HepG2 (cell line): ENCODE measurements around the gene ARMH4. TPM values are rescaled to one million over a fixed set of nuclear protein-coding genes. Genes with fewer than 3 reads are reported as not detected.

Experiments used
- ATAC-seq: fragments of 200-7000 bp; cut with Tn5 transposase; 3 replicates; pipeline ENCODE4 v1.9.1; 2020; ENCODE audit warnings: mild to moderate bottlenecking, moderate library complexity
- BruUV-seq: library from RNA; stranded (reverse); fragments of 400-500 nt; replicated peaks from 2 replicates; lab custom pipeline; 2021; lab: Mats Ljungman, UMichigan
- CTCF ChIA-PET: fragments of 300-600 bp; formaldehyde crosslinking; extraction: SDS; loops from one replicate; lab custom pipeline; 2021; ENCODE audit warnings: low total read pairs, inconsistent platforms, low intra/inter-chr PET ratio; lab: Yijun Ruan, JAX
- POLR2A ChIA-PET: fragments of 350-600 bp; sonication (Branson Sonifier 250); formaldehyde crosslinking; loops from one replicate; lab custom pipeline; 2020; ENCODE audit warnings: antibody characterized with exemption, inconsistent platforms; lab: Yijun Ruan, JAX
- DNase-seq: peaks from one replicate; pipeline ENCODE4 v3.0.0-alpha.2; 2015; ENCODE audit warnings: low spot score
- FAIRE-seq: peaks from 3 replicates; lab custom pipeline; 2011; peaks lifted over from hg19 to GRCh38; lab: Jason Lieb, UNC
- H2AFZ ChIP-seq: one replicate; pipeline ENCODE4 v1.6.1; 2011; ENCODE audit warnings: low read length, inconsistent platforms
- H3K27ac ChIP-seq: fragments of 300-600 bp; 3 replicates; pipeline ENCODE4 v1.8.0; 2011; ENCODE audit warnings: mixed run types, mild to moderate bottlenecking, mixed read lengths, low read length, inconsistent platforms; ENCODE audit not compliant: insufficient read depth; ENCODE audit errors: extremely low read length
- H3K27me3 ChIP-seq, 2 experiments: fragments of 200-600 bp in 1 of 2; 2 replicates in 1 of 2; 3 replicates in 1 of 2; pipeline versions ENCODE4 v1.6.0 to v1.8.0; 2011; ENCODE audit warnings: low read length in 2 of 2, mild to moderate bottlenecking in 2 of 2, moderate library complexity in 2 of 2, inconsistent platforms in 1 of 2; ENCODE audit not compliant: insufficient read depth in 2 of 2, control insufficient read depth in 1 of 2
- H3K36me3 ChIP-seq, 2 experiments: fragments of 200-600 bp in 1 of 2; replicated peaks in 1 of 2; 2 replicates in 1 of 2; 3 replicates in 1 of 2; pipeline versions ENCODE4 v1.5.1 to v1.8.0; 2011; ENCODE audit warnings: low read length in 2 of 2, inconsistent platforms in 1 of 2; ENCODE audit not compliant: insufficient read depth in 2 of 2, control insufficient read depth in 1 of 2
- H3K4me1 ChIP-seq: 2 replicates; pipeline ENCODE4 v1.5.1; 2012; ENCODE audit warnings: low read length, inconsistent platforms; ENCODE audit not compliant: insufficient read depth
- H3K4me2 ChIP-seq: 2 replicates; pipeline ENCODE4 v1.6.0; 2011; ENCODE audit warnings: low read depth, low read length, inconsistent platforms
- H3K4me3 ChIP-seq, 3 experiments: fragments of 200-600 bp in 1 of 3; sonication (generic), shearing (Covaris generic) in 1 of 3; replicated peaks in 1 of 3; 2 replicates each; pipeline ENCODE4 v1.5.1; 2011 to 2016; ENCODE audit warnings: low read length in 3 of 3, inconsistent platforms in 2 of 3, low read depth in 2 of 3, mild to moderate bottlenecking in 2 of 3, control low read depth in 1 of 3, mixed read lengths in 1 of 3; ENCODE audit not compliant: insufficient read depth in 1 of 3
- H3K79me2 ChIP-seq: one replicate; pipeline ENCODE4 v1.6.1; 2011; ENCODE audit warnings: low read length, inconsistent platforms; ENCODE audit not compliant: insufficient read depth
- H3K9ac ChIP-seq: 2 replicates; pipeline ENCODE4 v1.6.0; 2011; ENCODE audit warnings: mild to moderate bottlenecking, low read depth, low read length, inconsistent platforms; ENCODE audit not compliant: insufficient read depth
- H3K9me3 ChIP-seq: 2 replicates; pipeline ENCODE4 v1.5.1; 2012; ENCODE audit warnings: mild to moderate bottlenecking, low read length
- H4K20me1 ChIP-seq: 2 replicates; pipeline ENCODE4 v1.6.0; 2011; ENCODE audit warnings: inconsistent platforms, mild to moderate bottlenecking, low read length, moderate library complexity; ENCODE audit not compliant: insufficient read depth
- CHCHD3 ChIP-seq: sonication (generic); formaldehyde crosslinking; IDR thresholded peaks from 2 replicates; pipeline ENCODE4 v1.8.0; 2022; ENCODE audit warnings: mild to moderate bottlenecking, missing genetic modification reagents, moderate library complexity
- EEA1 ChIP-seq: sonication (generic); formaldehyde crosslinking; IDR thresholded peaks from 2 replicates; pipeline ENCODE4 v1.5.1; 2020; ENCODE audit warnings: mild to moderate bottlenecking, missing genetic modification reagents, borderline replicate concordance
- MATR3 ChIP-seq: sonication (generic); formaldehyde crosslinking; IDR thresholded peaks from 2 replicates; pipeline ENCODE4 v1.4.0; 2020; ENCODE audit warnings: missing genetic modification reagents
- NFKBIZ ChIP-seq: IDR thresholded peaks from 2 replicates; pipeline ENCODE4 v1.6.1; 2018; ENCODE audit warnings: missing genetic modification reagents, missing compliant biosample characterization
- RXRA ChIP-seq: sonication (generic); formaldehyde crosslinking; IDR thresholded peaks from 2 replicates; pipeline ENCODE4 v1.5.1; 2020; ENCODE audit warnings: missing genetic modification reagents
- SMAD1 ChIP-seq: sonication (generic); formaldehyde crosslinking; IDR thresholded peaks from 2 replicates; pipeline ENCODE4 v1.4.0; 2020; ENCODE audit warnings: missing genetic modification reagents, low read depth, mild to moderate bottlenecking, borderline replicate concordance
- SP140L ChIP-seq: sonication (generic); formaldehyde crosslinking; IDR thresholded peaks from 2 replicates; pipeline ENCODE4 v1.4.0; 2020; ENCODE audit warnings: missing genetic modification reagents, borderline replicate concordance
- ZBTB7A ChIP-seq: sonication (generic); formaldehyde crosslinking; IDR thresholded peaks from 2 replicates; pipeline ENCODE4 v1.8.0; 2022; ENCODE audit warnings: mild to moderate bottlenecking, missing genetic modification reagents
- ZNF326 ChIP-seq: sonication (generic); formaldehyde crosslinking; IDR thresholded peaks from 2 replicates; pipeline ENCODE4 v1.4.0; 2020; ENCODE audit warnings: missing genetic modification reagents, borderline replicate concordance
- ZNF550 ChIP-seq: sonication (generic); formaldehyde crosslinking; IDR thresholded peaks from 2 replicates; pipeline ENCODE4 v1.4.0; 2020; ENCODE audit warnings: mild to moderate bottlenecking, missing genetic modification reagents, borderline replicate concordance
- WGBS: methylation state at CpG from one replicate; pipeline ENCODE4 v1.1.6; 2017; ENCODE audit warnings: low lambda C conversion rate; 5-methylcytosine and 5-hydroxymethylcytosine counted together
- in situ Hi-C: cut with HindIII; loops from 2 replicates; pipeline ENCODE4 v1.10.0; 2017; ENCODE audit warnings: low pct_unique_long_range_greater_than_20kb; ENCODE audit not compliant: extremely low pct_ligation_motif_present
- intact Hi-C: fragments of 100-400 bp; cut with micrococcal nuclease; formaldehyde crosslinking; loops from one replicate; pipeline ENCODE4 v1.10.0; 2022; ENCODE audit not compliant: unreplicated experiment
- polyA plus RNA-seq, 8 experiments: library from polyadenylated mRNA; depleted of rRNA in 3 of 8; stranded (reverse) in 7 of 8; unstranded in 1 of 8; fragments of >200 nt; fragmentation: Illumina TruSeq in 4 of 8; extraction: Trizol in 4 of 8; gene quantifications; 2 replicates each; pipeline versions ENCODE4 v1.2.1 to v1.2.3, GENCODE V29; 2011 to 2016; ENCODE audit warnings: low read depth in 4 of 8, missing spikeins in 1 of 8, mixed read lengths in 1 of 8; ENCODE audit not compliant: insufficient read depth in 1 of 8
- total RNA-seq, 5 experiments: library from RNA; depleted of rRNA; stranded (reverse); fragments of >200 nt; fragmentation: Illumina TruSeq; extraction: Trizol; gene quantifications; 2 replicates each; pipeline ENCODE4 v1.2.3, GENCODE V29; 2016; ENCODE audit warnings: low read depth in 1 of 5

Gene ARMH4
- total and polyA plus RNA-seq, 2 of the 13 experiments (the other 11 are each of a cell fraction or from before 2014, with no cell fraction given), result 0.02 to 0.18 TPM

DNA sequence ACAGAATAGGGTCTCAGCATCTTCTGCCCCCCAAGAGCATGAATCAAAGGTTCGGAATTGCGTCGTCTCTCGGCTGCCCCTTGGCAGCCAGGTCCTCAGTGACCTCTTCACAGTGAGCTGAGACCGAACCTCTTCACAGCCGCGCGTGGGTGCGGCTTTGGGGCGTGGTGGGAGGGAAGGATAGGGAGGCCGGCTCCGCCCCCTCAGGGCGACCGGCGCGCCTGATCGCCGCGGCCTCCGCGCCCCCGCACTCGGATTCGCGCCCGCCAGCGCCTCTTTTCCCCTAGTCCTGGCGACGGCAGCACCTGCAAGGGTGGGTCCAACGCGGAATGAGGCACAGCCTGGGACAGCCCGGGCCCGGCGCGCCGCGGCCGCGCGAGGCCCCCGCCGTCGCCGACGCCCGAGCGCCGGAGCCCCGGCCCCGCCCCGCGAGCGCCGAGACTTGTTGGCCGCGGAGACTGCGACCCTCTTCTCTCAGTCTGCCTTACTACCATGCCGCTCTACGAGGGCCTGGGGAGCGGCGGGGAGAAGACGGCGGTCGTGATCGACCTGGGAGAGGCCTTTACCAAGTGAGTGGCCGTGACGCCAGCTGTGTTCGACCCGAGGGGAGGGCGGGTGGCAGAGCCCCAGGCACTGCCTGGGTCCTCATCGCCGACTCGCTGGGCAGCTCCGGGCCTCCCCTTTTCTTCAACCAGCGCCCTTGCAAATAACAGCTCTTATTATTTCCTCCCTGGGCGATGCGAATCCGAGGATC, 47.9 kb upstream of the ARMH4 start, which contains the start of gene ACTR10 (continued):
- TF ChIP-seq EEA1 (CRISPR knock-in tag) (0 out of 2 replicates have a peak, but pooled peaks have one; percentile 17), SP140L (no peak), CHCHD3 (CRISPR knock-in tag) (no peak), NFKBIZ (CRISPR knock-in tag) (no peak), ZBTB7A (no peak), MATR3 (CRISPR knock-in tag) (no peak), RXRA (CRISPR knock-in tag) (peak; percentile 19; the same call in 1 of the 2 replicates)

DNA sequence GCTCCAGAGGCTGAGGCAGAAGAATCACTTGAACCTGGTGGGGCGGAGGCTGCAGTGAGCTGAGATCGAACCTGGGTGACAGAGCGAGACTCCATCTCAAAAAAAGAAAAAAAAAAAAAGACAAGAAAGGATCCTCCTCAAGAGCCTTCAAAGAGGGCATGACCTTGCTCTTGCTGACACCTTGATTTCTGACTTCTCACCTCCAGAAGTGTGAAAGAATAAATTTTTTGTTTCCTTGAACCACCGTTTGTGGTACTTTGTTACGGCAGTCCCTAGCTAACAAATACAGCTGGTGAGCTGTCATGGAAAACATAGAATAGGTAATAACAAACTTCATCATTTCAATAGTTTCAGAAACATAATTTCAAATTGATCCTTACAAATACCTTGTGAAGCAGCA, 46.1 kb upstream of the ARMH4 start:
- ATAC-seq (no peak), FAIRE-seq (no peak)
- no peak overlapping the region for H3K27ac ChIP-seq
- peaks cover 18% of the 10 kb centered on the region for H3K79me2 ChIP-seq
- H2AFZ ChIP-seq, result no peak overlapping the region
- intact Hi-C loops (no loop called here), in situ Hi-C loops (no loop called here)
- H3K9ac ChIP-seq, result no peak overlapping the region
- 0 out of 5 replicates have a peak, but pooled peaks cover 0 to 2% of the 10 kb centered on the region in 2 experiments for H3K36me3 ChIP-seq
- H3K9me3 ChIP-seq, result no peaks in the 10 kb centered on the region
- H3K27me3 ChIP-seq, result no peaks in the 10 kb centered on the region; a peak in 2 of 5 replicates
- H3K4me1 ChIP-seq, result peaks cover 24% of the 10 kb centered on the region
- WGBS, result 63% methylated on average over 5 of the region's 5 CpGs
- H4K20me1 ChIP-seq, result no peaks in the 10 kb centered on the region
- H3K4me3 ChIP-seq, result no peak overlapping the region
- POLR2A ChIA-PET, result no interaction called here
- CTCF ChIA-PET, result no interaction called here
- TF ChIP-seq RXRA (CRISPR knock-in tag) (no peak), SMAD1 (CRISPR knock-in tag) (no peak), ZNF326 (CRISPR knock-in tag) (no peak), ZNF550 (no peak)
- TF ChIP-seq, all 625 proteins: peak for 0
- H3K4me2 ChIP-seq, result no peak overlapping the region; the same call in 1 of the 2 replicates
- no TSS peak for BruUV-seq
- no peak for DNase-seq
